Measurements from ENCODE around the gene KANSL1.

GRCh38 chr17:46033392-46033791, 159.8 kb downstream of the KANSL1 start:
- TF ChIP-seq, protein P1, sequence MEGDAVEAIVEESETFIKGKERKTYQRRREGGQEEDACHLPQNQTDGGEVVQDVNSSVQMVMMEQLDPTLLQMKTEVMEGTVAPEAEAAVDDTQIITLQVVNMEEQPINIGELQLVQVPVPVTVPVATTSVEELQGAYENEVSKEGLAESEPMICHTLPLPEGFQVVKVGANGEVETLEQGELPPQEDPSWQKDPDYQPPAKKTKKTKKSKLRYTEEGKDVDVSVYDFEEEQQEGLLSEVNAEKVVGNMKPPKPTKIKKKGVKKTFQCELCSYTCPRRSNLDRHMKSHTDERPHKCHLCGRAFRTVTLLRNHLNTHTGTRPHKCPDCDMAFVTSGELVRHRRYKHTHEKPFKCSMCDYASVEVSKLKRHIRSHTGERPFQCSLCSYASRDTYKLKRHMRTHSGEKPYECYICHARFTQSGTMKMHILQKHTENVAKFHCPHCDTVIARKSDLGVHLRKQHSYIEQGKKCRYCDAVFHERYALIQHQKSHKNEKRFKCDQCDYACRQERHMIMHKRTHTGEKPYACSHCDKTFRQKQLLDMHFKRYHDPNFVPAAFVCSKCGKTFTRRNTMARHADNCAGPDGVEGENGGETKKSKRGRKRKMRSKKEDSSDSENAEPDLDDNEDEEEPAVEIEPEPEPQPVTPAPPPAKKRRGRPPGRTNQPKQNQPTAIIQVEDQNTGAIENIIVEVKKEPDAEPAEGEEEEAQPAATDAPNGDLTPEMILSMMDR (conservative IDR thresholded peaks at IDR 0.05; ENCODE audit: low read depth, low read length), result no peak
- TF ChIP-seq POLR2A (IDR thresholded peaks at IDR 0.05; ENCODE audit: low read depth, low read length) (no peak), RFX5 (IDR thresholded peaks at IDR 0.05; ENCODE audit: low read depth, low read length) (no peak), MAZ (IDR thresholded peaks at IDR 0.05; ENCODE audit: borderline replicate concordance, low read depth, low read length) (no peak), MXI1 (IDR thresholded peaks at IDR 0.05; ENCODE audit: borderline replicate concordance, low read depth, low read length) (no peak)

Measured in IMR-90 (cell line).